ENCODE data around the gene SMARCC2.

Gene SMARCC2

DNA sequence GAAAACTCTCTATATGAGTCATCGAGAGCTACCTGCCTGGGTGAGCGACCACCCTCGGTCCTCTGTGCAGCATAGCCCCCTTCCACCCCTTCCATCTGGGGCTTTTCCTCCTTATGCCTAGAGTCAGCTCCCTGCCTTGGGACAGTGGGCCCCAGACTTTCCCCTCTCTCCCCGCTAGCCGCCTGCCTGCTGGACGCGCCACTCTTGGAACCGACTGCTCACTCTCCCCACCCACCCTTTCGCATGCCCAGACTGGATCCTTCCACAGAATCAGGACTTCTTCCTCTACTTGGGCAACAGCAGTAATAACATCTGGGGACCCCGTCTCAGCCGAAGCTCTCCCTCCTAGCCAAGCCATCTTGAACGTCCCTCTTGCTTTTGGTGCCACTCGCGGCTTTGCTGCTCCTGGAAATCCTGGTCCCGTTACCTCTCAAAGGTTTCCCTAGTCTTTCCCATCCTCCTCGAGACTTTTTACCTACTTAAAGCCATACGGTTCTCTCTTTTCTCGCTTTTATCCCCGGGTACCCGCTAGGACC, 60.5 kb downstream of the SMARCC2 start:
- CTCF ChIA-PET = interaction anchor here (0.5 to 6.8 kb wide), 14 partner anchors 8 to 1135 kb away, joined by 3 to 65 read pairs (median 3); partner anchors contain the start of genes MYL6, RPL41, SMARCC2 and ZC3H10
- Histone ChIP-seq H3K27ac (ENCODE audit: extremely low read depth, low read depth, low read length) (peak overlapping the region; percentile 57; the same call in 1 of the 2 replicates), H3K9me3 (ENCODE audit: control insufficient read depth, insufficient read depth, low read depth, low read length) (no peaks in the 10 kb centered on the region), H3K4me3 (ENCODE audit: low read depth, low read length) (peak overlapping the region; percentile 80), H3K36me3 (ENCODE audit: control insufficient read depth in 2 of 2, insufficient read depth in 1 of 2, low read length in 2 of 2) (peaks cover 15 to 40% of the 10 kb centered on the region in 2 experiments; a peak in 2 of 3 replicates), H3K4me1 (ENCODE audit: control insufficient read depth, insufficient read depth, low read length) (peaks cover 9% of the 10 kb centered on the region)
- POLR2A ChIA-PET = interaction anchor here (0.6 to 3.8 kb wide), 22 partner anchors 10 to 500 kb away, joined by 3 to 99 read pairs (median 9); partner anchors contain the start of genes MYL6, MYL6B, ORMDL2 and PA2G4
- TF ChIP-seq, protein P1, sequence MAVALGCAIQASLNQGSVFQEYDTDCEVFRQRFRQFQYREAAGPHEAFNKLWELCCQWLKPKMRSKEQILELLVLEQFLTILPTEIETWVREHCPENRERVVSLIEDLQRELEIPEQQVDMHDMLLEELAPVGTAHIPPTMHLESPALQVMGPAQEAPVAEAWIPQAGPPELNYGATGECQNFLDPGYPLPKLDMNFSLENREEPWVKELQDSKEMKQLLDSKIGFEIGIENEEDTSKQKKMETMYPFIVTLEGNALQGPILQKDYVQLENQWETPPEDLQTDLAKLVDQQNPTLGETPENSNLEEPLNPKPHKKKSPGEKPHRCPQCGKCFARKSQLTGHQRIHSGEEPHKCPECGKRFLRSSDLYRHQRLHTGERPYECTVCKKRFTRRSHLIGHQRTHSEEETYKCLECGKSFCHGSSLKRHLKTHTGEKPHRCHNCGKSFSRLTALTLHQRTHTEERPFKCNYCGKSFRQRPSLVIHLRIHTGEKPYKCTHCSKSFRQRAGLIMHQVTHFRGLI (tag by site-specific recombination; IDR thresholded peaks at IDR 0.05) = no peak
- TF ChIP-seq PRDM1 (tag by site-specific recombination; IDR thresholded peaks at IDR 0.05) = peak; percentile 61; the same call in 1 of the 2 replicates
- no peak; the same call in 1 of the 2 replicates for TF ChIP-seq ZNF324 (tag by site-specific recombination; IDR thresholded peaks at IDR 0.05)
- TF ChIP-seq, protein P2, sequence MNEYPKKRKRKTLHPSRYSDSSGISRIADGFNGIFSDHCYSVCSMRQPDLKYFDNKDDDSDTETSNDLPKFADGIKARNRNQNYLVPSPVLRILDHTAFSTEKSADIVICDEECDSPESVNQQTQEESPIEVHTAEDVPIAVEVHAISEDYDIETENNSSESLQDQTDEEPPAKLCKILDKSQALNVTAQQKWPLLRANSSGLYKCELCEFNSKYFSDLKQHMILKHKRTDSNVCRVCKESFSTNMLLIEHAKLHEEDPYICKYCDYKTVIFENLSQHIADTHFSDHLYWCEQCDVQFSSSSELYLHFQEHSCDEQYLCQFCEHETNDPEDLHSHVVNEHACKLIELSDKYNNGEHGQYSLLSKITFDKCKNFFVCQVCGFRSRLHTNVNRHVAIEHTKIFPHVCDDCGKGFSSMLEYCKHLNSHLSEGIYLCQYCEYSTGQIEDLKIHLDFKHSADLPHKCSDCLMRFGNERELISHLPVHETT (tag by site-specific recombination; IDR thresholded peaks at IDR 0.05) = no peak
- 0 out of 2 replicates have a peak, but pooled peaks have one; percentile 4 for TF ChIP-seq YY2 (tag by site-specific recombination; IDR thresholded peaks at IDR 0.05)
- TF ChIP-seq, protein P3, sequence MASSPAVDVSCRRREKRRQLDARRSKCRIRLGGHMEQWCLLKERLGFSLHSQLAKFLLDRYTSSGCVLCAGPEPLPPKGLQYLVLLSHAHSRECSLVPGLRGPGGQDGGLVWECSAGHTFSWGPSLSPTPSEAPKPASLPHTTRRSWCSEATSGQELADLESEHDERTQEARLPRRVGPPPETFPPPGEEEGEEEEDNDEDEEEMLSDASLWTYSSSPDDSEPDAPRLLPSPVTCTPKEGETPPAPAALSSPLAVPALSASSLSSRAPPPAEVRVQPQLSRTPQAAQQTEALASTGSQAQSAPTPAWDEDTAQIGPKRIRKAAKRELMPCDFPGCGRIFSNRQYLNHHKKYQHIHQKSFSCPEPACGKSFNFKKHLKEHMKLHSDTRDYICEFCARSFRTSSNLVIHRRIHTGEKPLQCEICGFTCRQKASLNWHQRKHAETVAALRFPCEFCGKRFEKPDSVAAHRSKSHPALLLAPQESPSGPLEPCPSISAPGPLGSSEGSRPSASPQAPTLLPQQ (tag by site-specific recombination; IDR thresholded peaks at IDR 0.05) = peak; percentile 86
- TF ChIP-seq ZFP69B (tag by site-specific recombination; IDR thresholded peaks at IDR 0.05) = peak; percentile 80
- TF ChIP-seq ZNF549 (tag by site-specific recombination; IDR thresholded peaks at IDR 0.05) = no peak
- TF ChIP-seq ZNF335 (tag by site-specific recombination; conservative IDR thresholded peaks at IDR 0.05) = peak; percentile 72
- TF ChIP-seq HOXD13 (CRISPR knock-in tag; IDR thresholded peaks at IDR 0.05; ENCODE audit: borderline replicate concordance) = no peak
- no peak for TF ChIP-seq ZIC2 (tag by site-specific recombination; IDR thresholded peaks at IDR 0.05)
- TF ChIP-seq, protein P4, sequence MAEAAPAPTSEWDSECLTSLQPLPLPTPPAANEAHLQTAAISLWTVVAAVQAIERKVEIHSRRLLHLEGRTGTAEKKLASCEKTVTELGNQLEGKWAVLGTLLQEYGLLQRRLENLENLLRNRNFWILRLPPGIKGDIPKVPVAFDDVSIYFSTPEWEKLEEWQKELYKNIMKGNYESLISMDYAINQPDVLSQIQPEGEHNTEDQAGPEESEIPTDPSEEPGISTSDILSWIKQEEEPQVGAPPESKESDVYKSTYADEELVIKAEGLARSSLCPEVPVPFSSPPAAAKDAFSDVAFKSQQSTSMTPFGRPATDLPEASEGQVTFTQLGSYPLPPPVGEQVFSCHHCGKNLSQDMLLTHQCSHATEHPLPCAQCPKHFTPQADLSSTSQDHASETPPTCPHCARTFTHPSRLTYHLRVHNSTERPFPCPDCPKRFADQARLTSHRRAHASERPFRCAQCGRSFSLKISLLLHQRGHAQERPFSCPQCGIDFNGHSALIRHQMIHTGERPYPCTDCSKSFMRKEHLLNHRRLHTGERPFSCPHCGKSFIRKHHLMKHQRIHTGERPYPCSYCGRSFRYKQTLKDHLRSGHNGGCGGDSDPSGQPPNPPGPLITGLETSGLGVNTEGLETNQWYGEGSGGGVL (tag by site-specific recombination; IDR thresholded peaks at IDR 0.05) = 0 out of 2 replicates have a peak, but pooled peaks have one; percentile 12
- no peak for TF ChIP-seq ZNF239 (tag by site-specific recombination; IDR thresholded peaks at IDR 0.05)
- TF ChIP-seq, protein P5, sequence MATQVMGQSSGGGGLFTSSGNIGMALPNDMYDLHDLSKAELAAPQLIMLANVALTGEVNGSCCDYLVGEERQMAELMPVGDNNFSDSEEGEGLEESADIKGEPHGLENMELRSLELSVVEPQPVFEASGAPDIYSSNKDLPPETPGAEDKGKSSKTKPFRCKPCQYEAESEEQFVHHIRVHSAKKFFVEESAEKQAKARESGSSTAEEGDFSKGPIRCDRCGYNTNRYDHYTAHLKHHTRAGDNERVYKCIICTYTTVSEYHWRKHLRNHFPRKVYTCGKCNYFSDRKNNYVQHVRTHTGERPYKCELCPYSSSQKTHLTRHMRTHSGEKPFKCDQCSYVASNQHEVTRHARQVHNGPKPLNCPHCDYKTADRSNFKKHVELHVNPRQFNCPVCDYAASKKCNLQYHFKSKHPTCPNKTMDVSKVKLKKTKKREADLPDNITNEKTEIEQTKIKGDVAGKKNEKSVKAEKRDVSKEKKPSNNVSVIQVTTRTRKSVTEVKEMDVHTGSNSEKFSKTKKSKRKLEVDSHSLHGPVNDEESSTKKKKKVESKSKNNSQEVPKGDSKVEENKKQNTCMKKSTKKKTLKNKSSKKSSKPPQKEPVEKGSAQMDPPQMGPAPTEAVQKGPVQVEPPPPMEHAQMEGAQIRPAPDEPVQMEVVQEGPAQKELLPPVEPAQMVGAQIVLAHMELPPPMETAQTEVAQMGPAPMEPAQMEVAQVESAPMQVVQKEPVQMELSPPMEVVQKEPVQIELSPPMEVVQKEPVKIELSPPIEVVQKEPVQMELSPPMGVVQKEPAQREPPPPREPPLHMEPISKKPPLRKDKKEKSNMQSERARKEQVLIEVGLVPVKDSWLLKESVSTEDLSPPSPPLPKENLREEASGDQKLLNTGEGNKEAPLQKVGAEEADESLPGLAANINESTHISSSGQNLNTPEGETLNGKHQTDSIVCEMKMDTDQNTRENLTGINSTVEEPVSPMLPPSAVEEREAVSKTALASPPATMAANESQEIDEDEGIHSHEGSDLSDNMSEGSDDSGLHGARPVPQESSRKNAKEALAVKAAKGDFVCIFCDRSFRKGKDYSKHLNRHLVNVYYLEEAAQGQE (tag by site-specific recombination; IDR thresholded peaks at IDR 0.05) = no peak
- no peak for TF ChIP-seq ZNF132 (tag by site-specific recombination; IDR thresholded peaks at IDR 0.05; ENCODE audit: borderline replicate concordance)
- no peak for TF ChIP-seq ZSCAN23 (tag by site-specific recombination; IDR thresholded peaks at IDR 0.05)
- no peak for TF ChIP-seq ZNF26 (tag by site-specific recombination; IDR thresholded peaks at IDR 0.05)
- TF ChIP-seq ZNF560 (tag by site-specific recombination; IDR thresholded peaks at IDR 0.05; ENCODE audit: borderline replicate concordance) = no peak
- TF ChIP-seq TSHZ1 (tag by site-specific recombination; IDR thresholded peaks at IDR 0.05; ENCODE audit: borderline replicate concordance) = 0 out of 2 replicates have a peak, but pooled peaks have one; percentile 15
- no peak for TF ChIP-seq ZNF37A (tag by site-specific recombination; IDR thresholded peaks at IDR 0.05)
- TF ChIP-seq ZNF433 (tag by site-specific recombination; IDR thresholded peaks at IDR 0.05; ENCODE audit: low read depth) = no peak
- TF ChIP-seq ZNF169 (tag by site-specific recombination; IDR thresholded peaks at IDR 0.05) = no peak

Measured in HEK293 (cell line).